Measurements from ENCODE around the gene PLCXD3. TPM values are rescaled to one million over a fixed set of nuclear protein-coding genes. Genes with fewer than 3 reads are reported as not detected.
"Not testable (repeated sequence)": the region's sequence is repeated elsewhere in the genome, so short reads cannot be mapped to it uniquely, and the experiment has no call there.

PLCXD3 gene
- total and polyA plus RNA-seq, 9 of the 15 experiments (the other 6 are each of a cell fraction or from before 2014, with no cell fraction given): not detected

- 0% methylated on average over 2 of the region's 2 CpGs for WGBS (ENCODE audit: insufficient coverage, low coverage, missing lambda C conversion rate)
Observed at GRCh38 chr5:41325074-41325473, 185.3 kb downstream of the PLCXD3 start.

DNA sequence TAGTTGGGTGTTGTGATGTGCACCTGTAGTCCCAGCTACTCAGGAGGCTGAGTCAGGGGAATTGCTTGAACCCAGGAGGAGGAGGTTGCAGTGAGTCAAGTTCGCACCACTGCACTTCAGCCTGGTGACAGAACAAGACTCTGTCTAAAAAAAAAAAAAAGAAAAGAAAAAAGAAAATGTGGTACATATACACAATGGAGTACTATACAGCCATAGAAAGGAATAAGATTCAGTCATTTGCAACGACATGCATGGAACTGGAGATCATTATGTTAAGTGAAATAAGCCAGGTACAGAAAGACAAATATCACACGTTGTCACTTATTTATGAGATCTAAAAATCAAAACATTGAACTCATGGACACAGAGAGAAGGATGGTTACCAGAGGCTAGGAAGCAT lies 187.6 kb downstream of the PLCXD3 start:
- H3K9me3 ChIP-seq (replicated peaks; ENCODE audit: control insufficient read depth, insufficient read depth, low read depth, low read length); H3K27ac ChIP-seq (ENCODE audit: extremely low read depth, low read depth, low read length); H3K4me2 ChIP-seq (ENCODE audit: insufficient read depth, low read length); H3K79me2 ChIP-seq (ENCODE audit: control insufficient read depth, insufficient read depth, low read length); H3K27me3 ChIP-seq (ENCODE audit: control insufficient read depth in 2 of 2, insufficient read depth in 2 of 2, low read length in 2 of 2); ATAC-seq; H2AFZ ChIP-seq (ENCODE audit: low read depth, low read length); DNase-seq (ENCODE audit: extremely low read depth in 1 of 4, low spot score in 3 of 4); POLR2A ChIA-PET; intact Hi-C loops (cut with micrococcal nuclease); H3K9ac ChIP-seq (ENCODE audit: insufficient read depth in 1 of 2, low read depth in 2 of 2, low read length in 2 of 2); H3K36me3 ChIP-seq (ENCODE audit: control insufficient read depth, insufficient read depth, low read length); CTCF ChIA-PET (ENCODE audit: low intra/inter-chr PET ratio); BruUV-seq (replicated peaks); H3K4me1 ChIP-seq (replicated peaks in 1 of 2; ENCODE audit: control insufficient read depth in 2 of 2, insufficient read depth in 2 of 2, low read length in 2 of 2); H3K4me3 ChIP-seq; H3K9me1 ChIP-seq (ENCODE audit: control insufficient read depth, insufficient read depth, low read length); FAIRE-seq; H4K20me1 ChIP-seq (replicated peaks; ENCODE audit: control insufficient read depth, insufficient read depth, low read length); in situ Hi-C loops (cut with MboI): not testable (repeated sequence)
- 0% methylated on average over 3 of the region's 3 CpGs for WGBS (ENCODE audit: insufficient coverage, low coverage, missing lambda C conversion rate)

More at GRCh38 chr5:41325074-41325473, 185.3 kb downstream of the PLCXD3 start:
- no peaks in the 10 kb centered on the region for H4K20me1 ChIP-seq (replicated peaks; ENCODE audit: control insufficient read depth, insufficient read depth, low read length)
- H3K27me3 ChIP-seq (ENCODE audit: control insufficient read depth in 2 of 2, insufficient read depth in 2 of 2, low read length in 2 of 2): no peaks in the 10 kb centered on the region
- no peak overlapping the region for H3K27ac ChIP-seq (ENCODE audit: extremely low read depth, low read depth, low read length)
- no peak overlapping the region for H2AFZ ChIP-seq (ENCODE audit: low read depth, low read length)
- no TSS peak for BruUV-seq (replicated peaks)
- ChIA-PET CTCF (ENCODE audit: low intra/inter-chr PET ratio) (no interaction called here), POLR2A (no interaction called here)
- H3K4me3 ChIP-seq: no peak overlapping the region
- DNase-seq (ENCODE audit: extremely low read depth in 1 of 4, low spot score in 3 of 4) (no peak), FAIRE-seq (no peak), ATAC-seq (no peak)
- H3K9me3 ChIP-seq (replicated peaks; ENCODE audit: control insufficient read depth, insufficient read depth, low read depth, low read length): no peaks in the 10 kb centered on the region; the same call in 1 of the 2 replicates
- TF ChIP-seq FOXJ3 (CRISPR knock-in tag; IDR thresholded peaks at IDR 0.05): no peak
- H3K4me2 ChIP-seq (ENCODE audit: insufficient read depth, low read length): no peak overlapping the region
- intact Hi-C loops (cut with micrococcal nuclease) (no loop called here), in situ Hi-C loops (cut with MboI) (no loop called here)
- no peaks in the 10 kb centered on the region for H3K9me1 ChIP-seq (ENCODE audit: control insufficient read depth, insufficient read depth, low read length)
- H3K9ac ChIP-seq (ENCODE audit: insufficient read depth in 1 of 2, low read depth in 2 of 2, low read length in 2 of 2): no peak overlapping the region
- no peaks in the 10 kb centered on the region for H3K4me1 ChIP-seq (replicated peaks in 1 of 2; ENCODE audit: control insufficient read depth in 2 of 2, insufficient read depth in 2 of 2, low read length in 2 of 2)
- H3K79me2 ChIP-seq (ENCODE audit: control insufficient read depth, insufficient read depth, low read length): no peaks in the 10 kb centered on the region
- no peaks in the 10 kb centered on the region for H3K36me3 ChIP-seq (ENCODE audit: control insufficient read depth, insufficient read depth, low read length)

Data from K562 (cell line).